ENCODE results near the gene ANO3.
"Not testable (repeated sequence)": the region's sequence is repeated elsewhere in the genome, so short reads cannot be mapped to it uniquely, and the experiment has no call there.

The ANO3 gene

GRCh38 chr11:26579683-26580082 lies 247.8 kb downstream of the ANO3 start:
- DNase-seq: no peak

DNA sequence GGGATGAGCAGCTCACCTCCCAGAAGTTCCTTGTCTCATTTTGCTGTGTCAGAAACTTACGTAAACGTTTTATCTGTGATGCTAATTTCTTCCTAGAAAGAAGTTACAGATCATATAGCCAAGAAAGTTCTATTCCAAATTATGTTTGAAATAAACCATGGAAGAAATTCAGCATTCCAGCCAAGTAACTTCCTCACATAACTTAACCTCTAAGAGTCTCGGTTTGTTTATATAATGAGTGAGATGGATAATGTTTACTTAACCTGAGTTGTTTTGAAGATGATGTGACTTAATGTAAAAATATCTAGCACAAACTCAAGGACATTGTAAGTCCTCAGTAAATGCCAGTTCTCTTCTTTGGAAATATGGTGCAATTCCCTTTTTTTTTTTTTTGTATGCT lies 249.0 kb downstream of the ANO3 start:
- no peak for DNase-seq

- no peak for DNase-seq
Measured at GRCh38 chr11:26583550-26583949, 251.6 kb downstream of the ANO3 start.

- DNase-seq: no peak
Measured at GRCh38 chr11:26584818-26585217, 252.9 kb downstream of the ANO3 start.

GRCh38 chr11:26587073-26587472 lies 255.1 kb downstream of the ANO3 start:
- no peak for DNase-seq

DNA sequence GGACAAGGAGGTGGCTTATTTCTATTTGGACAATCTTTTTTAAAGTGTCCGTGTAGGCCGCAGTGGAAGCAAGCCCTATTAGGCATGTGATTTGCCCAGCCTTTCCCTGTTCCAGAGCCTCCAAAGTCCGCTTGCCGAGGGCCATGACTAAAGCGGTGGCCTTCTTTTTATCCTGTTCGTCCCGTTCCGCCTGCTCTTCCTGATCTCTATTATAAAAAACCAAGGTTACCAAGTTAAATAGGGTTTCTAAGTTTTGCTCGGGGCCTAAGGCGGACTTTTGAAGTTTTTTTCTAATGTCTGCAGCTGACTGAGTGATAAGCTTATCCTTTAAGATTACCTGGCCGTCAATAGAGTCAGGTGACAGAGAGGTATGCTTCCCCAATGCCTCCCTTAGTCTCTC lies 261.8 kb downstream of the ANO3 start:
- DNase-seq: no peak

GRCh38 chr11:26595207-26595865 lies 263.4 kb downstream of the ANO3 start:
- DNase-seq: not testable (repeated sequence)

GRCh38 chr11:26597049-26597689 lies 265.2 kb downstream of the ANO3 start:
- not testable (repeated sequence) for DNase-seq

- no peak for DNase-seq
Measured at GRCh38 chr11:26597899-26598298, 266.0 kb downstream of the ANO3 start.

GRCh38 chr11:26599425-26599824 lies 267.5 kb downstream of the ANO3 start:
- no peak for DNase-seq

- no peak for DNase-seq
Measured at GRCh38 chr11:26599876-26600434, 268.0 kb downstream of the ANO3 start.

GRCh38 chr11:26607725-26608506 lies 276.0 kb downstream of the ANO3 start:
- no peak for DNase-seq

- DNase-seq: no peak
Measured at GRCh38 chr11:26608507-26609146, 276.7 kb downstream of the ANO3 start.

DNA sequence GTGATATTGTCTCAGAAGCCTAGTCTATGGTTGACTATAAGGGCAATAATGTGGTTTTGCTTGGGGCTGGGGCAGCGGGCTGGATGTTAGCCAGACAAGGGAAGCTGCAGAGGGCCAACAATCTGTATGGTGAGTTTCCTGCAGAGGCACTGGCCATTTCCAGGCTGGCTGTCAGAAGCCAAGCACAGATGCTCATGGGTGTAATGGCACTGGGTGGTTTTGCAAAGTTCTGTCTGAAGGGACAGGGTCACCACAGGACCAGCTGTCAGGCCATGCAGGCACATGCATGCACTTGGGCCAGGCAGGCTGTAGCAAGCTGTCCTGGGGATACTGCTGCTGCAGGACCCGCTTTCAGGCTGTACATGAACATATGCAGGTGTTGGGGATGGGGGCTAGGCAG lies 281.8 kb downstream of the ANO3 start:
- DNase-seq: no peak

- DNase-seq: no peak
Measured at GRCh38 chr11:26618441-26618840, 286.5 kb downstream of the ANO3 start.

DNA sequence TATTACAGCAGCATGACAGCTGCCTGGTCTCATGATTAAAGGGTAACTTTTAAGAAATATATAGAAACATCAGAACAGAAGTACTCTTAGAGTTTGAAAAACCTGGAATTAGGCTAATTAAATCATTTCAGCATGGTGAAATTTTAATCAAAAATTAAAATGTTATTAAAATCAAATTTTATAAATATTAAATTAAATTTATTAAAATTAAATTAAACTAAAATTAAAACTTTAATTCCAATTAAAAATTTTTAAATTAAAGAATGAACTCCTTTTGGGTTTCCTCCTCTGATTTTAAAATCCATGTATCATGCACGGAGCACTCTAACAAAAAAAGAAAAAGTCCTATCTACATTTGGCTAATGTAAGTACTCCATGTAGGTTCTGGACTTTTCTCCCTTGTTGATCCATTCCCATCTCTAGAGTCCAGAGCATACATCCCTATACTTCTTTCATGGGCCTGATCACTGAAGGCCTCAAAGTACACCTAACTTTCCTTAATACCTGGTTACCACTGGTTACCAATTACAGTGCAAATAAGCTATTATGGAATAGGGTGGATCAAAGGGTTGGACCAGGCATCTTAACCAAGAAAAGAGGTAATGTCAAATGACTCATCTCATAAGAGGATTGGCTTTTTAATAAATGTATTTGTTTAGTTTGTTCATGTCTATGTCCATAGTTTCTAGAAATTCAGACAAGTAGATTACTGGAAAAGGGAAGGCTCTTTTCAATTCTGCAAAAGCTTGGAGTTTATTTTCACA lies 288.5 kb downstream of the ANO3 start:
- no peak for DNase-seq

GRCh38 chr11:26621132-26621531 lies 289.2 kb downstream of the ANO3 start:
- no peak for DNase-seq

DNA sequence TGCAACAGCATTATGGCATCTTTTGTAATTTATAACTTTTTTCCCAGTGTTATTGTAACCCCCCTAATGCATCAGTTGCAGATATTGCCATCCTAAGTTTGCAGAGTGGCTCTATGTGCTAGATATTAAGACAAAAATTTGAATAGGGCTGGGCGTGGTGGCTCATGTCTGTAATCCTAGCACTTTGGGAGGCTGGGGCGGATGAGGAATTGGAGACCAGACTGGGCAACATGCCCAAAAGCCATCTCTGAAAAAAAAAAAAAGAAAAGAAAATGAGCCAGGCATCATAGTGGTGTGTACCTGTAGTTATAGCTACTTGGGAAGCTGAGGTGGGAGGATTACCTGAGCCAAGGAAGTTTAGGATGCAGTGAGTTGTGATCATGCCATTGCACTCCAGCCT lies 290.3 kb downstream of the ANO3 start:
- DNase-seq: no peak

- no peak for DNase-seq
Measured at GRCh38 chr11:26623076-26623659, 291.2 kb downstream of the ANO3 start.

DNA sequence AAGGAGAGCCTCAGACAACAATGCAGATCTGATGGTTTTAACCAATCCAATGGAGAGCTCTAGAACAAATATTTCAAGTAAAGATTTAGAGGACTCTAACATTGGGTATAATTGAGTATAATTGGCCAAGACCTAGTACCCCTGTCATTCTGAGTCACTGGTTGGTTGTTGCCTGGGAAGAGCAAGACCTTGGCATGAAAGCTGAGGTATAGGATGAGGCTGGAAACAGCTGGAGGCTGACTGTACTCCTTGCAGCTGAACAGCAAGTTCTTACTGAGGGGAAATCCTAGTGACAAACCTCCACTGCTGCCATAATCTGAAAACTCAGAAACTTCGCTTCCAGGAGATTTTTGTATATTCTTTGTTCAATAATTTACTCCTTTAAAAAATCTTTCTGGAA lies 294.4 kb downstream of the ANO3 start:
- no peak for DNase-seq

GRCh38 chr11:26632691-26633159 lies 300.8 kb downstream of the ANO3 start:
- DNase-seq: no peak

- not testable (repeated sequence) for DNase-seq
Measured at GRCh38 chr11:26643314-26643713, 311.4 kb downstream of the ANO3 start.
